H9 (cell line): Measurements from ENCODE around the gene BAZ1B. TPM values are rescaled to one million over a fixed set of nuclear protein-coding genes. Genes with fewer than 3 reads are reported as not detected.

Experiments used
- DNase-seq: peaks from one replicate; pipeline ENCODE4 v3.0.0-alpha.2; 2017
- H2AFZ ChIP-seq: one replicate; pipeline ENCODE4 v1.6.1; 2013; ENCODE audit warnings: mild to moderate bottlenecking, low read length, control low read depth, moderate library complexity
- H2AK5ac ChIP-seq: 2 replicates; pipeline ENCODE4 v1.6.1; 2013; ENCODE audit warnings: low read length, control low read depth, mixed read lengths; ENCODE audit not compliant: insufficient read length
- H2BK120ac ChIP-seq: one replicate; pipeline ENCODE4 v1.6.1; 2013; ENCODE audit warnings: low read depth, mild to moderate bottlenecking, low read length, control low read depth, inconsistent platforms; ENCODE audit not compliant: poor library complexity, severe bottlenecking
- H2BK12ac ChIP-seq: 2 replicates; pipeline ENCODE4 v1.6.1; 2013; ENCODE audit warnings: low read length, control low read depth, mixed read lengths, low read depth; ENCODE audit not compliant: insufficient read length
- H2BK15ac ChIP-seq: 2 replicates; pipeline ENCODE4 v1.6.1; 2013; ENCODE audit warnings: low read depth, low read length, control low read depth
- H2BK20ac ChIP-seq: one replicate; pipeline ENCODE4 v1.6.1; 2013; ENCODE audit warnings: low read depth, mild to moderate bottlenecking, low read length, control low read depth, inconsistent platforms; ENCODE audit not compliant: poor library complexity, severe bottlenecking
- H2BK5ac ChIP-seq: 2 replicates; pipeline ENCODE4 v1.6.1; 2013; ENCODE audit warnings: low read length, control low read depth, mixed read lengths; ENCODE audit not compliant: insufficient read length
- H3K14ac ChIP-seq: 2 replicates; pipeline ENCODE4 v1.6.1; 2013; ENCODE audit warnings: low read length, control low read depth; ENCODE audit not compliant: insufficient read depth
- H3K18ac ChIP-seq: 2 replicates; pipeline ENCODE4 v1.6.1; 2013; ENCODE audit warnings: low read depth, mild to moderate bottlenecking, mixed read lengths, low read length, control low read depth; ENCODE audit not compliant: insufficient read length
- H3K23ac ChIP-seq: 2 replicates; pipeline ENCODE4 v1.6.1; 2013; ENCODE audit warnings: low read length, control low read depth, mixed read lengths, low read depth; ENCODE audit not compliant: insufficient read length
- H3K23me2 ChIP-seq: 2 replicates; pipeline ENCODE4 v1.6.1; 2013; ENCODE audit warnings: low read depth, mild to moderate bottlenecking, mixed read lengths, low read length, control low read depth; ENCODE audit not compliant: insufficient read length, poor library complexity, severe bottlenecking
- H3K27ac ChIP-seq: 2 replicates; pipeline ENCODE4 v1.5.1; 2013; ENCODE audit warnings: low read length, control low read depth, mixed read lengths, low read depth; ENCODE audit not compliant: insufficient read length
- H3K27me3 ChIP-seq: 2 replicates; pipeline ENCODE4 v1.6.1; 2013; ENCODE audit warnings: low read length, control low read depth, inconsistent platforms; ENCODE audit not compliant: insufficient read depth
- H3K4ac ChIP-seq: 2 replicates; pipeline ENCODE4 v1.6.1; 2013; ENCODE audit warnings: low read depth, mild to moderate bottlenecking, control low read depth, inconsistent platforms, low read length, moderate library complexity
- H3K4me1 ChIP-seq: 2 replicates; pipeline ENCODE4 v1.6.1; 2013; ENCODE audit warnings: low read length, control low read depth, inconsistent platforms; ENCODE audit not compliant: insufficient read depth
- H3K4me2 ChIP-seq: 2 replicates; pipeline ENCODE4 v1.6.1; 2013; ENCODE audit warnings: low read length, control low read depth, mixed read lengths; ENCODE audit not compliant: insufficient read length, insufficient read depth
- H3K56ac ChIP-seq: 2 replicates; pipeline ENCODE4 v1.6.1; 2013; ENCODE audit warnings: low read depth, mild to moderate bottlenecking, mixed read lengths, low read length, control low read depth; ENCODE audit not compliant: insufficient read length
- H3K79me1 ChIP-seq: 2 replicates; pipeline ENCODE4 v1.6.1; 2013; ENCODE audit warnings: low read depth, mild to moderate bottlenecking, moderate library complexity, low read length, control low read depth, inconsistent platforms; ENCODE audit not compliant: insufficient read depth, poor library complexity, severe bottlenecking
- H3K79me2 ChIP-seq: 2 replicates; pipeline ENCODE4 v1.6.1; 2013; ENCODE audit warnings: low read length, control low read depth, inconsistent platforms; ENCODE audit not compliant: insufficient read depth
- H3K9ac ChIP-seq: 2 replicates; pipeline ENCODE4 v1.6.1; 2013; ENCODE audit warnings: low read length, control low read depth, mixed read lengths; ENCODE audit not compliant: insufficient read length; ENCODE audit errors: extremely low read depth
- H3K9me3 ChIP-seq: one replicate; pipeline ENCODE4 v1.6.1; 2013; ENCODE audit warnings: low read depth, low read length, inconsistent platforms; ENCODE audit not compliant: control insufficient read depth
- H3T11ph ChIP-seq: one replicate; pipeline ENCODE4 v1.6.1; 2013; ENCODE audit warnings: mild to moderate bottlenecking, low read length, control low read depth, inconsistent platforms
- H4K20me1 ChIP-seq: one replicate; pipeline ENCODE4 v1.6.1; 2013; ENCODE audit not compliant: control insufficient read depth, insufficient read length, insufficient read depth
- H4K5ac ChIP-seq: 2 replicates; pipeline ENCODE4 v1.6.1; 2013; ENCODE audit warnings: low read depth, mild to moderate bottlenecking, mixed read lengths, low read length, control low read depth; ENCODE audit not compliant: insufficient read length
- H4K8ac ChIP-seq: replicated peaks from 2 replicates; pipeline ENCODE4 v1.6.1; 2013; ENCODE audit warnings: low read length, control low read depth, mixed read lengths, low read depth; ENCODE audit not compliant: insufficient read length
- H4K91ac ChIP-seq: 2 replicates; pipeline ENCODE4 v1.6.1; 2013; ENCODE audit warnings: low read depth, mild to moderate bottlenecking, moderate library complexity, mixed read lengths, low read length, control low read depth; ENCODE audit not compliant: insufficient read length
- H3K27ac Mint-ChIP-seq, 3 experiments: 2 replicates in 2 of 3; 3 replicates in 1 of 3; pipeline ENCODE4 v1.8.0; 2020 to 2021; ENCODE audit warnings: mixed read lengths in 3 of 3, mild to moderate bottlenecking in 1 of 3, moderate library complexity in 1 of 3
- H3K27me3 Mint-ChIP-seq: 2 replicates; pipeline ENCODE4 v1.8.0; 2021; ENCODE audit warnings: low read depth, mild to moderate bottlenecking, moderate library complexity, mixed read lengths
- H3K36me3 Mint-ChIP-seq, 3 experiments: 2 replicates in 2 of 3; 3 replicates in 1 of 3; pipeline ENCODE4 v1.8.0; 2020 to 2021; ENCODE audit warnings: low read depth in 3 of 3, mixed read lengths in 3 of 3; ENCODE audit not compliant: insufficient read depth in 1 of 3
- H3K4me1 Mint-ChIP-seq, 2 experiments: 2 replicates each; pipeline ENCODE4 v1.8.0; 2020; ENCODE audit warnings: mixed read lengths in 2 of 2
- H3K4me3 Mint-ChIP-seq, 2 experiments: 2 replicates in 1 of 2; 3 replicates in 1 of 2; pipeline ENCODE4 v1.8.0; 2020 to 2021; ENCODE audit warnings: mild to moderate bottlenecking in 2 of 2, mixed read lengths in 2 of 2, moderate library complexity in 1 of 2
- H3K9me3 Mint-ChIP-seq, 2 experiments: 2 replicates in 1 of 2; 3 replicates in 1 of 2; pipeline ENCODE4 v1.8.0; 2020; ENCODE audit warnings: mild to moderate bottlenecking in 2 of 2, mixed read lengths in 2 of 2, moderate library complexity in 1 of 2
- CTCF ChIP-seq: fragments of 200-600 bp; sonication (generic); conservative IDR thresholded peaks from 3 replicates; pipeline ENCODE4 v1.8.0; 2021; ENCODE audit warnings: antibody characterized with exemption, mild to moderate bottlenecking
- WGBS: extraction: QIAGEN DNeasy Blood & Tissue Kit; methylation state at CpG from one replicate; pipeline ENCODE4 v1.1.7; 2013; ENCODE audit warnings: missing lambda C conversion rate, low lambda C conversion rate, mixed read lengths; ENCODE audit not compliant: insufficient read length; ENCODE audit errors: extremely low coverage; 5-methylcytosine and 5-hydroxymethylcytosine counted together
- total RNA-seq: library from RNA; stranded (reverse); gene quantifications from 2 replicates; pipeline ENCODE4 v1.2.1, GENCODE V29; 2021

BAZ1B gene
- total RNA-seq, 1 experiment from 2014 or later = 96.4 TPM

- Histone ChIP-seq H3K14ac (no peak overlapping the region), H4K20me1 (no peaks in the 10 kb centered on the region), H2BK12ac (no peak overlapping the region), H3K79me1 (no peaks in the 10 kb centered on the region), H3K23ac (no peak overlapping the region), H4K8ac (no peak overlapping the region), H2BK15ac (no peak overlapping the region), H4K5ac (no peak overlapping the region), H3K4me2 (no peak overlapping the region), H3K27ac (no peak overlapping the region), H3K56ac (no peak overlapping the region), H4K91ac (no peak overlapping the region), H2BK20ac (no peak overlapping the region), H3K9me3 (no peaks in the 10 kb centered on the region), H2BK120ac (no peak overlapping the region), H3K4ac (no peak overlapping the region), H3T11ph (no peak overlapping the region), H3K23me2 (no peaks in the 10 kb centered on the region), H2BK5ac (no peak overlapping the region), H3K27me3 (no peaks in the 10 kb centered on the region), H3K4me1 (no peaks in the 10 kb centered on the region), H2AFZ (no peak overlapping the region), H3K79me2 (no peaks in the 10 kb centered on the region), H3K18ac (no peak overlapping the region), H2AK5ac (no peak overlapping the region), H3K9ac (no peak overlapping the region)
- H3K27me3 Mint-ChIP-seq = no peaks in the 10 kb centered on the region
- no peak overlapping the region for H3K4me3 Mint-ChIP-seq
- H3K9me3 Mint-ChIP-seq = no peaks in the 10 kb centered on the region
- H3K27ac Mint-ChIP-seq = peak overlapping the region in 1 of 3 experiments; percentile 30; a peak in 3 of 7 replicates
- H3K36me3 Mint-ChIP-seq = peaks cover 8 to 20% (median 13%) of the 10 kb centered on the region in 3 experiments; a peak in 6 of 7 replicates
- TF ChIP-seq CTCF = no peak
- H3K4me1 Mint-ChIP-seq = peaks cover 0 to 3% of the 10 kb centered on the region in 2 experiments; a peak in 2 of 4 replicates
- DNase-seq = no peak
- no CpG with 5 or more reads among the region's 6 CpGs for WGBS
Measured at GRCh38 chr7:73532224-73532623, 10.1 kb upstream of the BAZ1B start.
